Measurements from ENCODE around the gene TMEM94. TPM values are rescaled to one million over a fixed set of nuclear protein-coding genes. Genes with fewer than 3 reads are reported as not detected.
A peak's percentile ranks its signal among the peaks of the same experiment; 100 is the strongest.

The TMEM94 gene
- total RNA-seq, 2 donors from 2014 or later: 57.1 to 83.4 TPM

DNA sequence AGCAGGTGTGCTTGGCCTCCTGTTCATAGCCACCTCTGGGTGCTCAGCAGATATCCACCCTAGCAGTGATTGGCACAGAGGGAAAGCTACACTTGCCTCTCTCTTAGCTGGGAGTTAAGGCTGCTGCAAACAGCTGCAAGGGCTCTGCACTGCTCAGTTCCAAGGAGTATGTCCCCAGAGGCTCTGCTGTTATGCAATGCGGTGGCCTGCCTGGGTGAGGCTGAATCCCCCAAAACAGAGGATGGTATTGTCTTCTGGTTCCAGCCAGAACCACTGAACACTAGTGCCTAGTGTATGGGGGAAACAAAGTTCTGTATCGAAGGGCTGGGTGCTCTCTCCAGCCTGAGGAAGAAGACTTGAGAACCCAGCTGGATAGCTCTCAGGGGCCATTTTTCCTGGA, 16.8 kb downstream of the TMEM94 start:
- no peaks in the 10 kb centered on the region for H3K9me3 ChIP-seq
- TF ChIP-seq, protein P1, sequence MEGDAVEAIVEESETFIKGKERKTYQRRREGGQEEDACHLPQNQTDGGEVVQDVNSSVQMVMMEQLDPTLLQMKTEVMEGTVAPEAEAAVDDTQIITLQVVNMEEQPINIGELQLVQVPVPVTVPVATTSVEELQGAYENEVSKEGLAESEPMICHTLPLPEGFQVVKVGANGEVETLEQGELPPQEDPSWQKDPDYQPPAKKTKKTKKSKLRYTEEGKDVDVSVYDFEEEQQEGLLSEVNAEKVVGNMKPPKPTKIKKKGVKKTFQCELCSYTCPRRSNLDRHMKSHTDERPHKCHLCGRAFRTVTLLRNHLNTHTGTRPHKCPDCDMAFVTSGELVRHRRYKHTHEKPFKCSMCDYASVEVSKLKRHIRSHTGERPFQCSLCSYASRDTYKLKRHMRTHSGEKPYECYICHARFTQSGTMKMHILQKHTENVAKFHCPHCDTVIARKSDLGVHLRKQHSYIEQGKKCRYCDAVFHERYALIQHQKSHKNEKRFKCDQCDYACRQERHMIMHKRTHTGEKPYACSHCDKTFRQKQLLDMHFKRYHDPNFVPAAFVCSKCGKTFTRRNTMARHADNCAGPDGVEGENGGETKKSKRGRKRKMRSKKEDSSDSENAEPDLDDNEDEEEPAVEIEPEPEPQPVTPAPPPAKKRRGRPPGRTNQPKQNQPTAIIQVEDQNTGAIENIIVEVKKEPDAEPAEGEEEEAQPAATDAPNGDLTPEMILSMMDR (IDR thresholded peaks at IDR 0.05): no peak
- H3K27ac ChIP-seq: no peak overlapping the region
- H3K36me3 ChIP-seq: peaks cover 9% of the 10 kb centered on the region
- no peak overlapping the region for H3K4me3 ChIP-seq
- ATAC-seq (ENCODE audit: insufficient number of reproducible peaks, low FRiP score, low read depth): no peak
- no peaks in the 10 kb centered on the region for H3K27me3 ChIP-seq (replicated peaks; ENCODE audit: insufficient read depth)
- DNase-seq (ENCODE audit: low spot score): no peak
- H3K4me1 ChIP-seq (ENCODE audit: control insufficient read depth in 1 of 2, low read depth in 2 of 2): peaks cover 20 to 44% of the 10 kb centered on the region in 2 donors

DNA sequence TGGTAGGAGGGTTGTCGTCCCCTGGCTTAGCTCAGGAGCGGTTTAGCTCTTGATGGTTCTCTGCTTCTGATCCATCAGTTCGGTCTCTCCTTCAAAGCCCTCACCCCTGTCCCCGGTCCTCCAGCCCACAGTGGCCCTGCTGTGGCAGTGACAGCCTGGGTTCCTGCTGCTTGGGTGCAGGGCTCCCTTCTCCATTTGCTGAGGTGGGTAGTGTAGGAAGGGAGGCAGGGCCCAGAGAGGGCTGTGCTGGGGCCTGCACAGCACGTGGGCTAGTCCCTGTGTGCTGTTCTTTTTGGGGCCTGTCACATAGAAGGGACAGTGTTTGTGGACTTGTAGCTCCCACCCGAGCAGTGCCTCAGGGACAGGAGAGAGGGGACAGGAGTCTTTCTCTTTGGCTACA, 18.3 kb downstream of the TMEM94 start:
- no peaks in the 10 kb centered on the region for H3K27me3 ChIP-seq (replicated peaks; ENCODE audit: insufficient read depth)
- H3K4me3 ChIP-seq: no peak overlapping the region
- peaks cover 20 to 32% of the 10 kb centered on the region in 2 donors for H3K4me1 ChIP-seq (ENCODE audit: control insufficient read depth in 1 of 2, low read depth in 2 of 2)
- TF ChIP-seq, protein P1 (IDR thresholded peaks at IDR 0.05): no peak
- DNase-seq (ENCODE audit: low spot score) (no peak), ATAC-seq (ENCODE audit: insufficient number of reproducible peaks, low FRiP score, low read depth) (no peak)
- H3K27ac ChIP-seq: peak overlapping the region; percentile 72 to 83
- H3K9me3 ChIP-seq: no peaks in the 10 kb centered on the region
- peaks cover 9% of the 10 kb centered on the region for H3K36me3 ChIP-seq

DNA sequence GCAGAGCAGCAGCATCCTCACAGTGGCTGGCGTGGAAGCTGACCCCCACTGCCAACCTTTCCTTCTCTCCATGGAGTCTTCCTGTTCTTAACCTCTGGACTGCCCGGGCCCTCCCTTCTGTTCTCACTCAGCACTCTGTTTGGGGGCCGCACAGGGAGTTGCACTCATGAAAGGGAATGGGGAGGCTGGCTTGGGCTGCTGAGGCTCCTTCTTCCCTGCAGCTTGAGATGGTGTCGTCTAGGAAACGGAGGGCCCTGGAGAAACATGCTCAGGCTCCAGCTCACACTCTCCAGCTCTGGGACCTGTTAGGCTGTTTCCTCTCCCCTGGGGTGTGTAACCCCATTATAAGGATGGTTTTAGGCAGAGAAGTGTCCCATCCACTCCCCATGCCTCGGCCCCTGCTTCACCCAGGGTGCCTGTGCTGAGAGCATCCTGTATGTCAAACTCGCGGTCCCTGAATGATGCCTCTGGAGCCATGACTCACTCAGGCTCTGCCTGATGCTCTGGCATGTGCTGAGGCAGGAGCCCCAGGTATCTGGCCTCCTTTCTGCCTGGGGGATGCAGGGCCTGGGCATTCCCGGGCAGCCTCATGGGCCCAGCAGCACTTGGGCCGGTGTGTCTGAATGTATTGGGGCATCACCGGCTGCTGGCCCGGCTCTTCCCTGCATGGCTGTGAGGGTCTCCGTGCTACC, 18.9 kb downstream of the TMEM94 start:
- TF ChIP-seq, protein P1 (IDR thresholded peaks at IDR 0.05): no peak
- DNase-seq (ENCODE audit: low spot score): no peak
- no peaks in the 10 kb centered on the region for H3K27me3 ChIP-seq (replicated peaks; ENCODE audit: insufficient read depth)
- H3K36me3 ChIP-seq: peaks cover 9% of the 10 kb centered on the region
- no peaks in the 10 kb centered on the region for H3K9me3 ChIP-seq
- peaks cover 20 to 32% of the 10 kb centered on the region in 2 donors for H3K4me1 ChIP-seq (ENCODE audit: control insufficient read depth in 1 of 2, low read depth in 2 of 2)
- peak overlapping the region; percentile 40 for H3K4me3 ChIP-seq
- no peak for ATAC-seq (ENCODE audit: insufficient number of reproducible peaks, low FRiP score, low read depth)
- peak overlapping the region; percentile 72 to 83 for H3K27ac ChIP-seq

DNA sequence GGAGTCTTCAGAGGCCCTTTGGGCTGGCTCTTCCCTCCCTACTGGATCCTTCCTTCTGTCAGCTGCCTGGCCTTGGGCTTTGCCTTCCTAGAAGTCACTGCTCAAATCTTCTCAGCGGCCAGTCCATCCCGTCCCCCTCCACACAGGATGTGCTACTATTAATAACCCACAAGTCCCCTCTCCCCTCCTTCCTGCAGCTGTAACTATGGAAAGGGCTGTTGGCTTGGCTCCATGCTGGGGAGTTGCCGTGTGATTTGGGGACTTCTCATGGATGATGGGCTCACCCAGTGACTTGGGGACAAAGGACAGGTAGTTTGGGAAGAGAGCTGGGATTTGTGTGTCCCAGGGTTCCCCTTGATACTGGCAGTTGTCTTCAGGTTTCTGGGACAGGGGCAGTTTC, 19.4 kb downstream of the TMEM94 start:
- TF ChIP-seq, protein P1 (IDR thresholded peaks at IDR 0.05): no peak
- Histone ChIP-seq H3K27ac (peak overlapping the region; percentile 72 to 83), H3K9me3 (no peaks in the 10 kb centered on the region), H3K4me3 (peak overlapping the region; percentile 40), H3K36me3 (peaks cover 9% of the 10 kb centered on the region), H3K27me3 (replicated peaks; ENCODE audit: insufficient read depth) (no peaks in the 10 kb centered on the region), H3K4me1 (ENCODE audit: control insufficient read depth in 1 of 2, low read depth in 2 of 2) (peaks cover 20 to 32% of the 10 kb centered on the region in 2 donors)
- DNase-seq (ENCODE audit: low spot score) (no peak), ATAC-seq (ENCODE audit: insufficient number of reproducible peaks, low FRiP score, low read depth) (peak; percentile 17)

DNA sequence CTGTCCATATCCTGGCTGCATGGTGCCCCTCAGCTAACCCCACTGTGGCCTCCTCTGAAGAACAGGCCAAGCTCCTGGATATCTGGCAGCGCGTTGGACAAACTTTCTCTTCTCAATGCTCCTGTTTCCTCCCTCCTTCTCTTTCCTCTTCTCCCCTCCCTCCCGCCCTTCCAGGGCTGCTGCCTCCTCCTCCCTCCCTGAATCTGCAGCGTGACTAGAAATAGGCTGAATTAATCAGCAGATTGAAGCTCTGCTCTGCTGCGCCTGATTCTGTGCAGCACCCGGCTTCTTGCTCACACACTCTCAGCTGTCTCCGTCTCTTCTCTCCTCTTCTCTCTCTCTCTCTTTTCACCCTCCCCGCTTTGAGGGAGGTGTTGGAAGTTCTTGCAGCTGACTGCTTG, 19.8 kb downstream of the TMEM94 start:
- DNase-seq (ENCODE audit: low spot score) (no peak), ATAC-seq (ENCODE audit: insufficient number of reproducible peaks, low FRiP score, low read depth) (peak; percentile 36)
- peaks cover 20 to 32% of the 10 kb centered on the region in 2 donors for H3K4me1 ChIP-seq (ENCODE audit: control insufficient read depth in 1 of 2, low read depth in 2 of 2)
- no peaks in the 10 kb centered on the region for H3K27me3 ChIP-seq (replicated peaks; ENCODE audit: insufficient read depth)
- TF ChIP-seq, protein P1 (IDR thresholded peaks at IDR 0.05): no peak
- peaks cover 9% of the 10 kb centered on the region for H3K36me3 ChIP-seq
- H3K27ac ChIP-seq: peak overlapping the region; percentile 72 to 83
- no peaks in the 10 kb centered on the region for H3K9me3 ChIP-seq
- H3K4me3 ChIP-seq: peak overlapping the region; percentile 40
